HEK293 (cell line): Measurements from ENCODE around the gene PTGES.

Experiments
- GLI4 ChIP-seq: fragments of 450-650 bp; formaldehyde crosslinking; IDR thresholded peaks from 2 replicates; pipeline ENCODE4 v1.5.1; 2016; ENCODE audit warnings: missing biosample characterization, missing genetic modification characterization
- HOXD13 ChIP-seq: sonication (generic); formaldehyde crosslinking; IDR thresholded peaks from 2 replicates; pipeline ENCODE4 v1.8.0; 2022; ENCODE audit warnings: missing genetic modification reagents, borderline replicate concordance
- KLF8 ChIP-seq: fragments of 450-650 bp; formaldehyde crosslinking; IDR thresholded peaks from 2 replicates; pipeline ENCODE4 v1.5.1; 2016; ENCODE audit warnings: missing biosample characterization, missing genetic modification characterization
- MZF1 ChIP-seq: fragments of 450-650 bp; formaldehyde crosslinking; IDR thresholded peaks from 2 replicates; pipeline ENCODE4 v1.5.1; 2017; ENCODE audit warnings: missing biosample characterization, missing genetic modification characterization, borderline replicate concordance
- RBAK ChIP-seq: fragments of 450-650 bp; formaldehyde crosslinking; IDR thresholded peaks from 2 replicates; pipeline ENCODE4 v1.5.1; 2016; ENCODE audit warnings: missing biosample characterization, missing genetic modification characterization
- SCRT1 ChIP-seq: fragments of 450-650 bp; formaldehyde crosslinking; IDR thresholded peaks from 2 replicates; pipeline ENCODE4 v1.5.1; 2016; ENCODE audit warnings: missing biosample characterization, missing genetic modification characterization, borderline replicate concordance
- ZBTB7A ChIP-seq: fragments of 450-650 bp; formaldehyde crosslinking; IDR thresholded peaks from 2 replicates; pipeline ENCODE4 v1.5.1; 2016; ENCODE audit warnings: low read depth, missing biosample characterization, missing genetic modification characterization
- ZEB2 ChIP-seq: fragments of 450-650 bp; formaldehyde crosslinking; IDR thresholded peaks from 2 replicates; pipeline ENCODE4 v1.5.1; 2016; ENCODE audit warnings: missing biosample characterization, missing genetic modification characterization
- ZNF121 ChIP-seq: fragments of 450-650 bp; formaldehyde crosslinking; IDR thresholded peaks from 2 replicates; pipeline ENCODE4 v1.5.1; 2016; ENCODE audit warnings: missing biosample characterization, missing genetic modification characterization
- ZNF133 ChIP-seq: fragments of 450-650 bp; formaldehyde crosslinking; IDR thresholded peaks from 2 replicates; pipeline ENCODE4 v1.5.1; 2016; ENCODE audit warnings: missing biosample characterization, missing genetic modification characterization
- ZNF23 ChIP-seq: fragments of 450-650 bp; formaldehyde crosslinking; IDR thresholded peaks from 2 replicates; pipeline ENCODE4 v1.5.1; 2016; ENCODE audit warnings: missing biosample characterization, missing genetic modification characterization, borderline replicate concordance
- ZNF302 ChIP-seq: fragments of 450-650 bp; formaldehyde crosslinking; IDR thresholded peaks from 2 replicates; pipeline ENCODE4 v1.5.1; 2016; ENCODE audit warnings: missing biosample characterization, missing genetic modification characterization, low read depth
- ZNF324 ChIP-seq: fragments of 450-650 bp; formaldehyde crosslinking; IDR thresholded peaks from 2 replicates; pipeline ENCODE4 v1.5.1; 2016; ENCODE audit warnings: missing biosample characterization, missing genetic modification characterization
- ZNF37A ChIP-seq: fragments of 450-650 bp; IDR thresholded peaks from 2 replicates; pipeline ENCODE4 v1.5.1; 2018; ENCODE audit warnings: missing biosample characterization, missing genetic modification characterization
- ZNF423 ChIP-seq: fragments of 450-650 bp; formaldehyde crosslinking; IDR thresholded peaks from 2 replicates; pipeline ENCODE4 v1.5.1; 2016; ENCODE audit warnings: missing biosample characterization, missing genetic modification characterization
- ZNF555 ChIP-seq: fragments of 450-650 bp; formaldehyde crosslinking; conservative IDR thresholded peaks from 2 replicates; pipeline ENCODE4 v1.5.1; 2017; ENCODE audit warnings: missing biosample characterization, mild to moderate bottlenecking, missing genetic modification characterization, inconsistent platforms
- ZNF664 ChIP-seq: fragments of 450-650 bp; formaldehyde crosslinking; IDR thresholded peaks from 2 replicates; pipeline ENCODE4 v1.5.1; 2016; ENCODE audit warnings: missing biosample characterization, missing genetic modification characterization
- ZNF677 ChIP-seq: fragments of 450-650 bp; IDR thresholded peaks from 2 replicates; pipeline ENCODE4 v1.5.0; 2018; ENCODE audit warnings: missing biosample characterization, mild to moderate bottlenecking, missing genetic modification characterization, moderate library complexity
- ZNF768 ChIP-seq: fragments of 450-650 bp; formaldehyde crosslinking; IDR thresholded peaks from 2 replicates; pipeline ENCODE4 v1.5.1; 2018; ENCODE audit warnings: missing biosample characterization, mild to moderate bottlenecking, missing genetic modification characterization
- ZNF777 ChIP-seq: fragments of 450-650 bp; formaldehyde crosslinking; IDR thresholded peaks from 2 replicates; pipeline ENCODE4 v1.5.1; 2017; ENCODE audit warnings: missing biosample characterization, missing genetic modification characterization, borderline replicate concordance
- ZNF791 ChIP-seq: fragments of 450-650 bp; formaldehyde crosslinking; IDR thresholded peaks from 2 replicates; pipeline ENCODE4 v1.5.1; 2016; ENCODE audit warnings: missing biosample characterization, missing genetic modification characterization
- TF ChIP-seq, protein P1 (sequence below): fragments of 450-650 bp; formaldehyde crosslinking; IDR thresholded peaks from 2 replicates; pipeline ENCODE4 v1.5.1; 2017; ENCODE audit warnings: missing biosample characterization, missing genetic modification characterization
- TF ChIP-seq, protein P2 (sequence below): fragments of 450-650 bp; formaldehyde crosslinking; IDR thresholded peaks from 2 replicates; pipeline ENCODE4 v1.5.1; 2017; ENCODE audit warnings: missing biosample characterization, missing genetic modification characterization
- TF ChIP-seq, protein P3 (sequence below): fragments of 450-650 bp; formaldehyde crosslinking; IDR thresholded peaks from 2 replicates; pipeline ENCODE4 v1.5.1; 2016; ENCODE audit warnings: missing biosample characterization, missing genetic modification characterization, low read depth
- TF ChIP-seq, protein P4 (sequence below): fragments of 450-650 bp; IDR thresholded peaks from 2 replicates; pipeline ENCODE4 v1.5.1; 2018; ENCODE audit warnings: missing biosample characterization, missing genetic modification characterization
- TF ChIP-seq, protein P5 (sequence below): fragments of 450-650 bp; formaldehyde crosslinking; IDR thresholded peaks from 2 replicates; pipeline ENCODE4 v1.5.1; 2016; ENCODE audit warnings: missing biosample characterization, missing genetic modification characterization
- TF ChIP-seq, protein P6 (sequence below): fragments of 450-650 bp; formaldehyde crosslinking; IDR thresholded peaks from 2 replicates; pipeline ENCODE4 v1.5.1; 2016; ENCODE audit warnings: missing biosample characterization, missing genetic modification characterization, borderline replicate concordance

Gene PTGES

DNA sequence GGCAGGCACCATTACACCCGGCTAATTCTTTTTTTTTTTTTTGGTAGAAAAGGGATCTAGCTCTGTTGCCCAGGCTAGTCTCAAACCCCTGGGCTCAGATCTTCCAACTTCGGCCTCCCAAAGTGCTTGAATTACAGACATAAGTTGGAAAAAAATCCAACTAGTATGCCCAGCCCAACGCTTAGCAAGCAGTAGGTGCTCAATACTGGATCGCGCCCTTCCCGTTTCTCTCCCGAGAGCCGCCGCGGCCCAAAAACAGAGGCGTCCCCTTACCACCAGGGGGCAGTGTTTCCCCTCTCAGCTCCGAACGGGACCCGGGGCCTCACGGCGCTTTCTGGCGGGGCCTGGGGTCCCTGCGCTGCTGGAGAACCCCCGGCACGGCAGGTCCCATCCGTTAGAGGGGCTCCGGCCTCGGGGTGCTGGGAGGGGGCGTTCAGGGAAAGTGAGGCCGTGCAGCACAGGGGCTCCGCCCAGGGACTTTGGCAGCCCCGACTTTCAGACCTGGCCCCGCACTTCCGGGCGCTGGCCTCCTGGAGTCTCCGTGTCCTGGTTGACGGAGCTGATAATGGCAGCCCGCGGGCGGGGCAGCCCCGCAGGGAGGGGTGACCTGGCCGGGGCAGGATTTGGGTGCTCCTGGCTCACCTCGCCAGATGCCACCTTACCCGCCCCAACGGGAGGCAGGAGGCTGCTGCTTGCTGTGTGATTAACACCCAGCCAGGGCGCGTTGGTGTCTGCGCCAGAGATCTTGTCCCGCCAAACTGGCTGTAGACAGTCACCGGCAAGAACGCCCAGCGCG, 15.2 kb downstream of the PTGES start (continued):
- TF ChIP-seq, protein P1, sequence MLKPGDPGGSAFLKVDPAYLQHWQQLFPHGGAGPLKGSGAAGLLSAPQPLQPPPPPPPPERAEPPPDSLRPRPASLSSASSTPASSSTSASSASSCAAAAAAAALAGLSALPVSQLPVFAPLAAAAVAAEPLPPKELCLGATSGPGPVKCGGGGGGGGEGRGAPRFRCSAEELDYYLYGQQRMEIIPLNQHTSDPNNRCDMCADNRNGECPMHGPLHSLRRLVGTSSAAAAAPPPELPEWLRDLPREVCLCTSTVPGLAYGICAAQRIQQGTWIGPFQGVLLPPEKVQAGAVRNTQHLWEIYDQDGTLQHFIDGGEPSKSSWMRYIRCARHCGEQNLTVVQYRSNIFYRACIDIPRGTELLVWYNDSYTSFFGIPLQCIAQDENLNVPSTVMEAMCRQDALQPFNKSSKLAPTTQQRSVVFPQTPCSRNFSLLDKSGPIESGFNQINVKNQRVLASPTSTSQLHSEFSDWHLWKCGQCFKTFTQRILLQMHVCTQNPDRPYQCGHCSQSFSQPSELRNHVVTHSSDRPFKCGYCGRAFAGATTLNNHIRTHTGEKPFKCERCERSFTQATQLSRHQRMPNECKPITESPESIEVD (tag by site-specific recombination), result no peak
- no peak for TF ChIP-seq ZNF37A (tag by site-specific recombination)
- no peak for TF ChIP-seq ZNF555
- peak; percentile 82 for TF ChIP-seq ZNF121 (tag by site-specific recombination)
- TF ChIP-seq ZNF768, result no peak
- TF ChIP-seq ZNF302, result no peak
- TF ChIP-seq GLI4 (tag by site-specific recombination), result no peak
- TF ChIP-seq, protein P2, sequence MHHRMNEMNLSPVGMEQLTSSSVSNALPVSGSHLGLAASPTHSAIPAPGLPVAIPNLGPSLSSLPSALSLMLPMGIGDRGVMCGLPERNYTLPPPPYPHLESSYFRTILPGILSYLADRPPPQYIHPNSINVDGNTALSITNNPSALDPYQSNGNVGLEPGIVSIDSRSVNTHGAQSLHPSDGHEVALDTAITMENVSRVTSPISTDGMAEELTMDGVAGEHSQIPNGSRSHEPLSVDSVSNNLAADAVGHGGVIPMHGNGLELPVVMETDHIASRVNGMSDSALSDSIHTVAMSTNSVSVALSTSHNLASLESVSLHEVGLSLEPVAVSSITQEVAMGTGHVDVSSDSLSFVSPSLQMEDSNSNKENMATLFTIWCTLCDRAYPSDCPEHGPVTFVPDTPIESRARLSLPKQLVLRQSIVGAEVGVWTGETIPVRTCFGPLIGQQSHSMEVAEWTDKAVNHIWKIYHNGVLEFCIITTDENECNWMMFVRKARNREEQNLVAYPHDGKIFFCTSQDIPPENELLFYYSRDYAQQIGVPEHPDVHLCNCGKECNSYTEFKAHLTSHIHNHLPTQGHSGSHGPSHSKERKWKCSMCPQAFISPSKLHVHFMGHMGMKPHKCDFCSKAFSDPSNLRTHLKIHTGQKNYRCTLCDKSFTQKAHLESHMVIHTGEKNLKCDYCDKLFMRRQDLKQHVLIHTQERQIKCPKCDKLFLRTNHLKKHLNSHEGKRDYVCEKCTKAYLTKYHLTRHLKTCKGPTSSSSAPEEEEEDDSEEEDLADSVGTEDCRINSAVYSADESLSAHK (tag by site-specific recombination), result no peak
- no peak for TF ChIP-seq ZNF791 (tag by site-specific recombination)
- no peak for TF ChIP-seq RBAK (tag by site-specific recombination)
- TF ChIP-seq, protein P3, sequence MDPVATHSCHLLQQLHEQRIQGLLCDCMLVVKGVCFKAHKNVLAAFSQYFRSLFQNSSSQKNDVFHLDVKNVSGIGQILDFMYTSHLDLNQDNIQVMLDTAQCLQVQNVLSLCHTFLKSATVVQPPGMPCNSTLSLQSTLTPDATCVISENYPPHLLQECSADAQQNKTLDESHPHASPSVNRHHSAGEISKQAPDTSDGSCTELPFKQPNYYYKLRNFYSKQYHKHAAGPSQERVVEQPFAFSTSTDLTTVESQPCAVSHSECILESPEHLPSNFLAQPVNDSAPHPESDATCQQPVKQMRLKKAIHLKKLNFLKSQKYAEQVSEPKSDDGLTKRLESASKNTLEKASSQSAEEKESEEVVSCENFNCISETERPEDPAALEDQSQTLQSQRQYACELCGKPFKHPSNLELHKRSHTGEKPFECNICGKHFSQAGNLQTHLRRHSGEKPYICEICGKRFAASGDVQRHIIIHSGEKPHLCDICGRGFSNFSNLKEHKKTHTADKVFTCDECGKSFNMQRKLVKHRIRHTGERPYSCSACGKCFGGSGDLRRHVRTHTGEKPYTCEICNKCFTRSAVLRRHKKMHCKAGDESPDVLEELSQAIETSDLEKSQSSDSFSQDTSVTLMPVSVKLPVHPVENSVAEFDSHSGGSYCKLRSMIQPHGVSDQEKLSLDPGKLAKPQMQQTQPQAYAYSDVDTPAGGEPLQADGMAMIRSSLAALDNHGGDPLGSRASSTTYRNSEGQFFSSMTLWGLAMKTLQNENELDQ (tag by site-specific recombination), result no peak
- no peak for TF ChIP-seq MZF1 (tag by site-specific recombination)
- TF ChIP-seq ZNF777 (tag by site-specific recombination), result 0 out of 2 replicates have a peak, but pooled peaks have one; percentile 33
- TF ChIP-seq HOXD13, result no peak
- TF ChIP-seq SCRT1 (tag by site-specific recombination), result no peak
- TF ChIP-seq, protein P4, sequence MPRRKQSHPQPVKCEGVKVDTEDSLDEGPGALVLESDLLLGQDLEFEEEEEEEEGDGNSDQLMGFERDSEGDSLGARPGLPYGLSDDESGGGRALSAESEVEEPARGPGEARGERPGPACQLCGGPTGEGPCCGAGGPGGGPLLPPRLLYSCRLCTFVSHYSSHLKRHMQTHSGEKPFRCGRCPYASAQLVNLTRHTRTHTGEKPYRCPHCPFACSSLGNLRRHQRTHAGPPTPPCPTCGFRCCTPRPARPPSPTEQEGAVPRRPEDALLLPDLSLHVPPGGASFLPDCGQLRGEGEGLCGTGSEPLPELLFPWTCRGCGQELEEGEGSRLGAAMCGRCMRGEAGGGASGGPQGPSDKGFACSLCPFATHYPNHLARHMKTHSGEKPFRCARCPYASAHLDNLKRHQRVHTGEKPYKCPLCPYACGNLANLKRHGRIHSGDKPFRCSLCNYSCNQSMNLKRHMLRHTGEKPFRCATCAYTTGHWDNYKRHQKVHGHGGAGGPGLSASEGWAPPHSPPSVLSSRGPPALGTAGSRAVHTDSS (tag by site-specific recombination), result no peak
- no peak for TF ChIP-seq ZNF23
- TF ChIP-seq, protein P5, sequence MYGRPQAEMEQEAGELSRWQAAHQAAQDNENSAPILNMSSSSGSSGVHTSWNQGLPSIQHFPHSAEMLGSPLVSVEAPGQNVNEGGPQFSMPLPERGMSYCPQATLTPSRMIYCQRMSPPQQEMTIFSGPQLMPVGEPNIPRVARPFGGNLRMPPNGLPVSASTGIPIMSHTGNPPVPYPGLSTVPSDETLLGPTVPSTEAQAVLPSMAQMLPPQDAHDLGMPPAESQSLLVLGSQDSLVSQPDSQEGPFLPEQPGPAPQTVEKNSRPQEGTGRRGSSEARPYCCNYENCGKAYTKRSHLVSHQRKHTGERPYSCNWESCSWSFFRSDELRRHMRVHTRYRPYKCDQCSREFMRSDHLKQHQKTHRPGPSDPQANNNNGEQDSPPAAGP, result peak; percentile 76
- TF ChIP-seq ZBTB7A (tag by site-specific recombination), result peak; percentile 91
- peak; percentile 71; the same call in 1 of the 2 replicates for TF ChIP-seq ZNF423 (tag by site-specific recombination)
- TF ChIP-seq ZNF324 (tag by site-specific recombination), result no peak; the same call in 1 of the 2 replicates
- TF ChIP-seq ZNF664 (tag by site-specific recombination), result peak; percentile 94
- no peak for TF ChIP-seq ZNF677 (tag by site-specific recombination)
- TF ChIP-seq ZEB2 (tag by site-specific recombination), result peak; percentile 84
- peak; percentile 45; the same call in 1 of the 2 replicates for TF ChIP-seq KLF8 (tag by site-specific recombination)
- TF ChIP-seq ZNF133 (tag by site-specific recombination), result no peak
- TF ChIP-seq, protein P6, sequence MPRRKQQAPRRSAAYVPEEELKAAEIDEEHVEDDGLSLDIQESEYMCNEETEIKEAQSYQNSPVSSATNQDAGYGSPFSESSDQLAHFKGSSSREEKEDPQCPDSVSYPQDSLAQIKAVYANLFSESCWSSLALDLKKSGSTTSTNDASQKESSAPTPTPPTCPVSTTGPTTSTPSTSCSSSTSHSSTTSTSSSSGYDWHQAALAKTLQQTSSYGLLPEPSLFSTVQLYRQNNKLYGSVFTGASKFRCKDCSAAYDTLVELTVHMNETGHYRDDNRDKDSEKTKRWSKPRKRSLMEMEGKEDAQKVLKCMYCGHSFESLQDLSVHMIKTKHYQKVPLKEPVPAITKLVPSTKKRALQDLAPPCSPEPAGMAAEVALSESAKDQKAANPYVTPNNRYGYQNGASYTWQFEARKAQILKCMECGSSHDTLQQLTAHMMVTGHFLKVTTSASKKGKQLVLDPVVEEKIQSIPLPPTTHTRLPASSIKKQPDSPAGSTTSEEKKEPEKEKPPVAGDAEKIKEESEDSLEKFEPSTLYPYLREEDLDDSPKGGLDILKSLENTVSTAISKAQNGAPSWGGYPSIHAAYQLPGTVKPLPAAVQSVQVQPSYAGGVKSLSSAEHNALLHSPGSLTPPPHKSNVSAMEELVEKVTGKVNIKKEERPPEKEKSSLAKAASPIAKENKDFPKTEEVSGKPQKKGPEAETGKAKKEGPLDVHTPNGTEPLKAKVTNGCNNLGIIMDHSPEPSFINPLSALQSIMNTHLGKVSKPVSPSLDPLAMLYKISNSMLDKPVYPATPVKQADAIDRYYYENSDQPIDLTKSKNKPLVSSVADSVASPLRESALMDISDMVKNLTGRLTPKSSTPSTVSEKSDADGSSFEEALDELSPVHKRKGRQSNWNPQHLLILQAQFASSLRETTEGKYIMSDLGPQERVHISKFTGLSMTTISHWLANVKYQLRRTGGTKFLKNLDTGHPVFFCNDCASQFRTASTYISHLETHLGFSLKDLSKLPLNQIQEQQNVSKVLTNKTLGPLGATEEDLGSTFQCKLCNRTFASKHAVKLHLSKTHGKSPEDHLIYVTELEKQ (tag by site-specific recombination), result no peak
